GM18861 (cell line): Measurements from ENCODE around the gene MSI1.

Experiments
- ATAC-seq: cut with Tn5 transposase; IDR thresholded peaks from one replicate; pipeline ENCODE4 v1.9.1; 2021; ENCODE audit not compliant: unreplicated experiment

Gene MSI1

DNA sequence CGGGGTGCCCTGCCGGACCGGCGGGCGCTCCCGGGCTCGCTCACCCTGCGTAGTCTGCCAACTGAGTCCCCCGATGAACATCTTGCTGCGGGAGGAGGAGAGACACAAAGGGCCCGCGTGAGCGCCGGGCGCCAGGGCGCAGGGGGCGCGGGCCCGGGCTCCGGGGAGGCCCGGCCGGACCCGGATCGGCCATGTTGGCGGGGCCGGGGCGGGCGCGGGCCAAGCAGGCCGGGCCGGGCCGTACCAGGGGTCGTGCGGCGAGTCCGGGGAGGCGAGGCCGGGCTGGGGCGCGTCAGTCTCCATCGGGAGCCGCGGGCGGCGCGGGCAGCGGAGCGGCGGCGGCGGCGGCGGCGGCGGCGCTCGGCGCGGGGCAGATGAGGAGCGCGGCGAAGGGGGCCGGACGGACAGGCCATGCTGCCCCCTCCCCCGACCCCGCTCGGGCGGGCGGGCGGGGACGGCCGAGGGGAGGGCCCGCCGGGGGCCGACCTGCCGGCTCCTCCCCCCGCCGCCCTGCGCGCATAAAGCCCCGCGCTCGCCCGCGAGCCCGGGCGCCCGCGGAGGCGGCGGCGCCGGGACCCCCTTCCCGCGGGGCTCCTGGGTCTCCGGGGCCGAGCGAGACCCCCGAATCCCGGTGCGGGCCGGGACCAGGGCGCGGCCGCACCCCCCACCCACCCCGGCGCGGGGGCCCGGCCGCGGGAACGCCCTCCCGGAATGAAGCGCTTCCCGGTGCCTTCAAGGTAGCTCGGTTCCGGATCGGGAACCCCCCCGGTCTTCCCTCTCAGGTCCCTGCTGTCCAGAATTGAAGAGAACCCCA is at the start of gene MSI1:
Gene MSI1, minus strand, starts transcription at position 376 of the 814 bp plus-strand sequence. Its CDS starts 73 bp downstream, at position 303.
- no peak for ATAC-seq

DNA sequence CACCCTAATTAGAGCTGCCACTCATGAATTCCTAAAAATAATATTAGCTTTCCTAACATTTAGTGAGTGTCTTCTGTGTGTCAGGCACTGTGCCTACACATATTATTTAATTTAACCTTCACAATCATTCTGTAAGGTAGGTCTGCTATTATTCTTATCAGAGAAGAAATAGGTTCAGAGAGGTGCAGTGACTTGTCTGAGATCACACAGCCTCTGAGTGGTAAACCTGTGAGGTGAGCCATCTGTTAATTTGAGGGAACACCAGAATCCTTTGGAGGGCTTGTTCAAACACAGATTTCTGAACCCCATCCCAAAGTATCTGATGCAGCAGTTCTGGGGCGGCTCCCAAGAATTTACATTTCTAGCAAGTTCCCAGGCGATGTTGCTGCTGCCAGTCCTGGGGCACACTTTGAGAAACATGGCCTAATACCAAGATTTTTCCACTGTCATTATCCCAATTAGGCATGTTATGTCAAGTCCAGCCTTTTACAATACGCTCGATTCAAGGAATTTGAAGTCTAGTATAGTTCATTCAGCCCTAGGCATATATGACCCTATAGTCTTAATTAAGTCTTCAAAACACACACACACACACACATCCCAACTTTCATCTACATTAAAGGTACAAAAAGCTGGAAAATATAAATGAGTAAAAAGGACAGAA is 49.1 kb upstream of the MSI1 start:
- no peak for ATAC-seq

DNA sequence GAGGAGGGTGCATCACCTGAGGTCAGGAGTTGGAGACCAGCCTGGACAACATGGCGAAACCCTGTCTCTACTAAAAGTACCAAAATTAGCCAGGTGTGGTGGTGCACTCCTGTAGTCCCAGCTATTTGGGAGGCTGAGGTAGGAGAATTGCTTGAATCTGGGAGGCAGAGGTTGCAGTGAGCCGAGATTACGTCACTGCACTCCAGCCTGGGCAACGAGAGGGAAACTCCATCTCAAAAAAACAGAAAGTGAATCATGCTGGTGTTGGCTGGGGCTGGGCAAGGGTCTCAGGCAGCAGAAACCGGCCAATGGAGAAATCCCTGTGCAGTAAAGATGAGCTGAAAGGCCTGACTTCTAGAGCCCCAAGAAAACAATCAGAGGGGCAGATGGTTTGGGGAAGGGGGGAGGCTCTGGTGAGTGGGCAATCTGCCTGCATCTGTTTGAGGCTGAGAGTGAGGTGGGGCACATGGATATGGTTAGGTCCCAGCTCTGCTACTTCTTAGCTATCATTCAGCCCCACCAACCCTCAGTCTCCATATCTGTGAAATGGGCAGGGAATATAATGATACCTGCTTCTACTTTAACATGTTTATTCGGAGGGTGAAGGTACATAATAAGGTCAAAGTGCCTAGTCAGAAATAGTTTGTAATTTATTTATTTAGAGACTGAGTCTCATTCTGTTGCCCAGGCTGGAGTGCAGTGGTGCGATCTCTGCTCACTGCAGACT is 47.7 kb upstream of the MSI1 start:
- ATAC-seq, result no peak

DNA sequence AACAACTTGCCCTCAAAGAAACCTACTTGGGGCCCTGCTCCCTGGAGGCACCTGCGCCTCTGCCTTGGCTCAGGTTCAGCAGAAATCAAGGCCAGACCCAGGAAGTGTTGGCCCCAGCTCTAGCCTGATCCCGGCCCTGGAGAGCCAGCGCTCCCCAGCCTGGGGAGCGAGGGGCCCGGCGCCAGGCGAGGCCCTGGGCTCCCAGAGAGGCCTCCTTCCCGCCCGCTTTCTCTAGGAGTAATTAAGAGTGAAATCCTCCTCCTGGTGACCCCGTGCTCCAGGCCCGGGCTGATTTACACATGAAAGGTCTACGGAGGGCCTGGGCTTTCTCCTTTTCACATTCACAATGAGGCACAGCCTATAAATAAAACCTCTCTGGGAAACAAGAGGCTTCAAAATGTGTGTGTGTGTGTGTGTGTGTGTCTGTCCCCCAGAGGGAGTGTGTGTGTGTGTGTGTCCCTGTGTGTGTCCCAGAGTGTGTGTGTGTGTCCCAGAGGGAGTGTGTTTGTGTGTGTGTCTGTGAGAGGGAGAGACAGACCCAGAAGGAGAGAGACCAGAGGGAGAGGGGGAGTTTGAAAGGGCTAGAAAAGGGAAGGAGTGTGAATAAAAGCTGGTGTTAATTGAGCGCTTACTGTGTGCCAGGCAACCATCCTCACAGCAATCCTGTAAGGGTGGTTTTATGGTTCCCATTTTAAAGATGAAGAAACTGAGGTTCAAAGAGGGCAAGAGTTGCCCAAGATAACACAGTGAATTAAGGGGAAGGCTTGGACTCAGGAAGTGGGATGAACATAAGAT is 45.1 kb upstream of the MSI1 start:
- ATAC-seq, result no peak

DNA sequence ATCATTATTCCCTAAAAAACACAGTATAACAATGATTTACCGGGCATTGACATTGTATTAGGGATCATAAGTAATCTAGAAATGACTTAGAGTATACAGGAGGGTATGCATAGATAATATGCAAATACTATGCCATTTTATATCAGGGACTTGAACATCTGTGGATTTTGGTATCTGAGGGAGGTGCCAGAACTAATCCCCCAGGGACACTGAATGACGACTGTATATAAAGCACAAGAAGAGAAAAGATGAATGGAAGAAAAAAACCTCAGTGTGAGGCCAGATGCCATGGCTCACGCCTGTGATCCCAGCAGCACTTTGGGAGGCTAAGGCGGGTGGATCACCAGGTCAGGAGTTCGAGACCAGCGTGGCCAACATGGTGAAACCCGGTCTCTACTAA is 43.5 kb upstream of the MSI1 start:
- ATAC-seq, result no peak

DNA sequence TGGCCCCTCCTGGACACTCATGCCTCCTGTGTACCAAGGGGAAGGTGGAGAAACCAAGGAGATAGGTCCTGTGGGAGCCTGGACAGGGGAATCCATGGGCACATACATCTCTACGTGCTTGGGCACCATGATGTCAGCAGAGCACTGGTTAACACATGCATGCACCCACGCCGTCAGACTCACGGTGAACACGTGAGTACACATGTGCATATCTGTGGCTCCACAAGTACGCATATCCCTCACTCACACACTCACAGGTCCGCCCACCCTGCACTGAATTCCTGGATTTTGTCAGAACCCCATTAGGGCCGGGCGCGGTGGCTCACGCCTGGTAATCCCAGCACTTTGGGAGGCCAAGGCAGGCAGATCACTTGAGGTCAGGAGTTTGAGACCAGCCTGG is 39.8 kb upstream of the MSI1 start:
- ATAC-seq, result no peak

DNA sequence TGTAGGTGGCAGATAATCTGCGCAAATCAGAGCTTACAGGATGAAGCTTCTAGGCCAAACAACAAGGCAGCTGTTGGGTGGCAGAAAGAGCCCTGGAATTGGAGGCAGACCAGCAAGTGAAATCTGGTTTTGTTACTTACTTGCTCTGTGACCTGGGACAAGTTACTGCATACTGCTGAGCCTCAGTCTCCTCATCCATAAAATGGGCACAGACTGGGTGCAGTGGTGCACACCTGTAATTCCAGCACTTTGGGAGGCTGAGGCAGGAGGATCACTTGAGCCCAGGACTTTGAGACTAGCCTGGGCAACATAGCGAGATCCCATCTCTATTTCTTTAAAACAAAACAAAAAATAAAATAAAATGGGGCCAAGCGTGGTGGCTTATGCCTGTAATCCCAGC is 37.6 kb upstream of the MSI1 start:
- no peak for ATAC-seq

DNA sequence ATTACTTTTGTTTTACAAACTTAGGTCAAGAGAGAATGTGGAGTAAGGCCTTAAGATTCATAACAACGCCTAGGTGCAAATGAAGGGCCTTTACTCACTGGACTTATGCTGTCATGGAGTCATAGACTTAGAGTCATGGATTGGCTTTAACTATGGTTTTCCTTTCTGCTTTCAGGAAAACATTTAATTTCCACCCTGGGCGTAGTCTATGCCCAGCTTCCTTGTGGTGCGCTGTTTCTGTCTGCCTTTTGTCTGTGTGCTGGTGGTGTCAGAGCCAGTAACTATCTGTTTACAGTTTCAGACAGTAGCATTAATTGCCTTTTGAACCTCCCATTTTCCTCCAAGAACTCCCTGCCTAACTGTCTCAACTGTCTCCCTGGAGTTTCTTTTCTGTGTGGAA is 37.1 kb upstream of the MSI1 start:
- no peak for ATAC-seq

DNA sequence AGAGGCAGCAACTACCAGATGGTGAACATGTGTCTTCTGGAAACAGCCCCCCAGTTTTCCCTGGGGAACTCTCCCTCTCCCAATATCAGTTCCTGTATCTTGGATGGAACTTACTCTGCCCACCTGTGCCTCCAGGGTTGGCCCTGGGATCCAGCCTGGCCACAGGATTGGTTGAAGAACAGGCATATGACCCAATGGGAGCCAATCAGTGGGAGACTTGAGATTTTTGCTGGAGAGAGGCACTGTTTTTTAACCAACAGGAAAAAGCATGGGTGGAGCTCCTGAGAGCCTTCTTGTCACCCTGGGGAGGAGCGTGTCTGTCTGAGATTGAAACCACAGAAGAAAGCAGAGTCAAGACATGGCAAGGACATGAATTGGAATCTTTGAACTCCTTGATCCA is 35.3 kb upstream of the MSI1 start:
- no peak for ATAC-seq

DNA sequence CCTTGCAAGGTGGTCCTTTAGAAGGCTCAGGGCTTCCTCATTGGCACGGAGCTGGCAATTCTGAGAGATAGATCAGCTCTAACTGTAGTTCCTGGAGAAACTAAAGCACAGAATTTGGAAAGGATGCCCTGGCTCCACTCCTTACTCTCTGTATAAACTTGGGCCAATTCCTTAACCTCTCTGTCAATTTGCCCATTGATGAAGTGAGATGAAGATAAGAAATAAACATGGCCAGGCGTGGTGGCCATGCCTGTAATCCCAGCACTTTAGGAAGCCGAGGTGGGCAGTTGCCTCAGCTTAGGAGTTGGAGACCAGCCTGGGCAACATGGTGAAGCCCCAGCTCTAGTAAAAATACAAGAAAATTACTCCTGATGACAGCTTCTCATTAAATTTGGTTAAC is 34.9 kb upstream of the MSI1 start:
- no peak for ATAC-seq

DNA sequence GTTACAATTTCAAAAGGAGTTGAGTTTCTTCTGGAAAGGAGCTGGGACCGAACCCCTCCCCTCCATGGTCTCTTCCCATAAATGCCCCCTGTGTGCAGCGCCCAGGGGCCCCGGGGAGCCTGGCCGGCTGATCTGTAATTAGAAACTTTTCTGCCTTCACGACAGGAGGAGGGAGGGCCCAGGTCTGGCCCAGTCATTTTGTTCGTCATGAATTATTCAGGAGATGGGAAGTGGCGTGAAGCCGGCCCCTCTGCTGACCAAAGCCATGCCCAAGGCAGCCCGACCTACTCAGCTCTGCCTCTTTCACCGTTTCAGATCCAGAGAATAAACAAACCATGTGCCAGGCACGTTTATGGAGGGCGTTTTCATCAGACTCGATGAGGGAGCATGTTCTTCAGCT is 33.3 kb upstream of the MSI1 start:
- ATAC-seq, result no peak

DNA sequence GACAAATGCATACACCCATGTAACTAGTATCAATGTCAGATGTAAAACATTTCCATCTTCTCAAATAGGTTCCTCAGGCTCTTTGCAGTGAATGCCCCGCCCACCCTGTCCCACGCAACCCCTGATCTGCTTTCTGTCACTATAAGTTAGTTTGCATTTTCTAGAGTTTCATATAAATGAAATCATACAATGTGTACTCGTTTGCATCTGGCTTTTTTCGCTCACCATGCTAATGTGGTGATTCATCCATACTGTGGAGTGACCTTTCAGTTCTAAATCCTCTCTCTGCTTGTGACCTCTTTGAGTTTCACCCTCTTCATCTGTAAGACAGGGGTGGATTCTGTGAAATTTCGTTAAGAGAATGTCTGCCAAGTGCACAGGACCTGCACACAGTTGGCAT is 30.6 kb upstream of the MSI1 start:
- no peak for ATAC-seq

DNA sequence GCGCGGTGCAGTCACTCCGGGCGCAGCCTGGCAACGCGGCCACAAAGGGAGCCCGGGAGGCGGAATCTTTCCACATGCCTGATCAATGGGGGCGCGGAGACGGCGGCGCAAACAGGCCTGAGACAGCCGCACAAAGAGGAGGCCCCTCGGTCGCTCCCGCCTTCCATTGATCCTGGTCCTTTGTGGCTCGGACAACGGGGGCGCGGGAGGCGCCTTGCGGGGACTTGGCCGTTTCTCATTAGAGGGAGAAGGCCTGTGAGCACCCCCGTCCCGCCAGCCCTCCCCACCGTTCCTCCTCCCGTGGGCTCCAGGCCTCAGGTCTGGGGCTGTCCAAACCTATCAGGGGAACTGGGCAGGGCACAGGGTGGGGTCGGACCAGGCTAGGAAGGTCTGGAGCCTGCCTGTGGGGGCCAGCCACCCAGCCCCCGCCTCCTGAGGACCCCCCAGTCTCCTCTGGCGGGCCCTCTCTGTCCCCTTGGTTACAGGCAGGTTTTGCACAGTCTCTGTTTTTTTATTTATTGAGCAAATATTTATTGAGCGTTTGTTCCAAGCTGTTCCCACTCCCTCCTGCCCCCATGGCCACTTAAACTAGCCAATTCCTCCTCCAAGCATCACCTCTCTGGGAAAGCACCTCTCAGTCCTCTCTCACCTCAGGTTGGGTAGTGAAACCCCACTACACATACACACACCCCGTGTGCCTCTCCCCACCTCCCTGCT is 29.0 kb upstream of the MSI1 start:
- ATAC-seq, result no peak

DNA sequence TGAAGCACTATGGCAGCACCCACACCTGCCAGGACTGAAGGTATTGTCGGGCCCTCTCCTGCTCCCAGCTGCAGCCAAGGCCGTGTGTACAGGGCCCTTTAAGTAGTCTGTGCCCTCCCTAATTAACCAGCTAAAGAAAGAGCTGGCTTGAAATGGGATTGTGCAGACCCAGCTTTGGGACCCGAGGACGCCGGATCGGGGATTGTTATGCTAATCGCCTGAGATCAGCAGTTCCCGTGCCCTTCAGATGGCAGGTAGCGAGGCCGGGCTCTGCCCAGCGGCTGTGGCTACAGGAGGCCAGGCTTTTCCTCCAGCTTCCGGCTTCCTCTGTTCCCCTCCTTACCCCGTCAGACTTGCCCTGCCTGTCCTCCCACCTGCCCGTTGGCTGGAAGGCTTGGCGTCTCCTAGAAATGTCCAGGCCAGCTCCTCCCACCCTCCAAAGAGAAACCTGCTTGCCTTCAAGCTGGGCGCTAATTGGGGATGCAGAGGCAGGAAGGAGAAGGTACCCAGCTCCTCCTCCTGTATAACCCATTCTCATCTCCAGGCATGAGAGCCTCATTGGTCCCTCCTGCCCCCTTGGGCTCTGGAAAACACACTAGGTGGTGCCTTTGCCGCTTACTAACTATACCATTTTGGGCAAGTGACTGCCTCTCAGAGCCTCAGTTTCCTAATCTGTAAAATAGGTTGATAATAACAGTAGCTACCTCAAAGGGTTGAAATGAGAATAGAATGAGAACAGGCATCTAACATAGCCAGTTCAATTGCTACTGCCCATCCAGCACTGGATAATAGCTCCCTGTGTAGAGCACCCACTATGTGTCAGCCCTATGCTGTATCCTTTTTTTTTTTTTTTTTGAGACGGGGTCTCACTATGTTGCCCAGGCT is 25.8 kb upstream of the MSI1 start:
- ATAC-seq, result no peak

DNA sequence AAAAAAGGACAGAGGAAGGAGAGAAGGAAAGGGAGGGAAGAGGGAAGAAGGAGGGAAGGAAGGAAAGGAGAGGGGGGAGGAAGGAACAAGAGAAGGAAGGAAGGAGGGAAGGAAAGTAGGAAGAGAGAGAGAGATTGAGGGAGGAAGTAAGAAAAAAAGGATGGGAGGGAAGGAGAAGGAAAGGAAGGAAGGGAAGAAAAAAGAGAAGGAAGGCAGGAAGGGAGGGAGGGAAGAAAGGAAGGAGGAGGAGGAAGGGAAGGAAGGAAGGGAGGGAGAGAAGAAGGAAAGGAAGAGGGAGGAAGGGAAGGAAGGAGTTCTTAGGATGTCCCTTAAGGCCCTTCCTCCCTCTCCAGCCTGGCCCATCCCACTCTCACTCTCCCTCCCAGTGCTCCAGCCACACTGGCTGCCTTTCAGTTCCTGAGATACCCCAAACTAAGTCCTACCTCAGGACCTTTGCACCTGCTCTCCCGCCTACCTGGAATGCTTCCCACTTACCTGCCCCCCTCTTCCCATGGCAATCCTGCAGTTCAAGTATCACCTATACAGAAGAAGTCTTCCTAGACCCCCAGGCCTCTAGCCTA is 21.7 kb upstream of the MSI1 start:
- no peak for ATAC-seq

DNA sequence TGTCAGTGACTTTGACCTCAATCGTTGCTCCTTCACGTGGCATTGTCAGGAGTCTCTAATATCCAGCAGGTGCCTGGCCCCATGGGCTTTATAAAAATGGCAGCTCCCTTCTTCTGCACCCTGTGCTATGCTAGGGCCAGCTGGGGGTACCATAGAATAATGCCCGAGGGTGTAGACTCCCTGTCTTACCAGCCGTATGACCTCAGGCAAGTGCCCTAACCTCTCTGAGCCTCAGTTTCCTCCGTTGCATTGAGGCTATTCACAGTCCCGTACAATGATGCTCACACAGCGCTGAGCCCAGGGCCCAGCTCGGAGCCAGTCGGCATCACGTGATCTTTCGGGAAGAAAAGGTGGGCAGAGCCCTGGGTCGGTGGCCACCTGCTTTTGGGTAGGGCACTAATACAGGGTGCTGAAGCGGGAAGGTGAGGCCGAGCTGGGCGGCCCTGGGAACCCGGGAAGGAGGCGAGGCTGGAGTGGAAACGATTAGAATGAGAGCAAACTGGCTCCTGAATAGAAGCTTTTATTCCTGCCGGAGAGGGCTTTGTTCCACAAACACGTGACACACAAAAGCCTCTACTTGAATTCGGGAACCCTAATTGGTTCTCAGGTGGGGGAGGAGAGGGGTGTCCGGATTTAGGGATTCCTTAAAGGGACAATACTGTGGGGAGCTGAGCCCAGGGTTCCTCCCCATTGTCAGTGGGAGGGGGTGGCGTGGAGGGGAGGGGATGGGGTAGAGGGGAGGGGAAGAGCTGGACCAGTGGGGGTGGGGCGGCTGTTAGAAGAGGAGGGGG is 19.9 kb upstream of the MSI1 start:
- no peak for ATAC-seq

DNA sequence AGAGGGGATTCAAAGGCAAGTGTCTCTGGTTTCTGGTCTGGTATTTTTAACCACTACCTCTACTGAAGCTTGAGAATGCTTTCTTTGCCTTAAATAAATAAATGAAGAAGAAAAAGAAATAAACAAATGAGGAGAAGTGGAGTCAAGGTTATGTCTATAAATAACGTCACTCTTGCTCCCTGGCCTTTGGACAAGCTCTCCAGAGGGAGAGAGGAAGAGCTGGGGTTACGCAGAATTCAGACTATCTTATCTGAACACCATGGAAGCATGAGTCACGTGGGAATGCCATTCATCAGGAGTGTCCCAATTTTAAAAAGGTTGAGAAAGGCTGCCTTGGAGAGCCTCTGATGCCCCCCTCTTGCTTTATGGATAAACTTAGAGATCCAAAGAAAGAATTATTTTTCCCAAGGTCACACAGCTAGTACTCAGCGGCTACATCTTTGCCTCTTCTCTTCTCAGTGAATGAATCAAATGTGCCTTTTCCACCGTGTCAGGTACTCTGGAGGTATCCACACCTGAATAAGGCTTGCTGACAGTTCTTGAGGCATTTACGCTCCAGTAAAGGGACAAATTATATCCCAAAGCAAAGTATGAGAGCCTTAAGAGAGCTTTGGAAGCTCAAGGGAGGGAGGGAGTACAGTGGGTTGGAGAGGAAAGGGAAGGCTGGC is 12.9 kb upstream of the MSI1 start:
- no peak for ATAC-seq

DNA sequence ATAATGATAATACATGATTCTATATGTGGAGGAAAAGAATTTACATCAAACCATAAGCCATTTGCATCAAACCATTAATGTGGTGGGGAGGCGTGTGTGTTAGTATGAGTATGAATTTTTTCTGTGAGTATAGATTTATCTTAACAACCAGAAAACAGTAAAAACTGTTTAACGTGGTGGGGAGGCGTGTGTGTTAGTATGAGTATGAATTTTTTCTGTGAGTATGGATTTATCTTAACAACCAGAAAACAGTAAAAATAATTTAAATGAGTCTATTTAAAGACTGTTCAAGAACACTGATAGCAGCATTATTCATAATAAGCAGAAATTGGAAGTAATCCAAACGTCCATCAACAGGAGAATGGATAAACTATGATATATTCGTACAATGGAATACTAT is 9.1 kb upstream of the MSI1 start:
- ATAC-seq, result no peak
